ENCODE measurements around the gene CAV2.
"Not testable (repeated sequence)": the region's sequence is repeated elsewhere in the genome, so short reads cannot be mapped to it uniquely, and the experiment has no call there.

Gene CAV2

DNA sequence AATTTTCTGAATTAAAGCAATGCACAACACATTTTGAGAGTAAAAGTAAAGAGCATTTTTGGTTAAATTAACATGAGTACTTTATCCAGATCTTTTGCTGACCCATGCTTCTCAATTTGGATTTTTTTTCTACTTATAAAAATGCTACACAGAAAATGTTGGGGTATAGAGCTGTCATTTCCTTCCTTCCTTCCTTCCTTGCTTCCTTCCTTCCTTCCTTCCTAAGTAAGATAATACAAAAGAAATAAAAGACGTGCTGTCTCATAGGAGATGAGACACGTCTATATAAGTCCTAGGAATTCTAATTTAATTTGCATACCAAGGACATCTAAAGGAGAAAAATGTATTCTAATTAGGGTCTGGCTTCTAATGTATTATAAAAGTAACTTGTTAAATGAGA lies 31.0 kb upstream of the CAV2 start:
- Histone ChIP-seq H3K27ac (ENCODE audit: low read depth in 2 of 2, low read length in 2 of 2) (no peak overlapping the region), H3K4me3 (ENCODE audit: low read length in 2 of 2) (no peak overlapping the region), H3K27me3 (ENCODE audit: control insufficient read depth in 2 of 2, insufficient read depth in 2 of 2, low read length in 2 of 2) (no peaks in the 10 kb centered on the region), H3K9me3 (ENCODE audit: control insufficient read depth in 2 of 2, low read length in 2 of 2) (no peaks in the 10 kb centered on the region), H3K36me3 (ENCODE audit: control insufficient read depth in 2 of 2, insufficient read depth in 2 of 2, low read length in 2 of 2) (no peaks in the 10 kb centered on the region), H3K4me1 (ENCODE audit: control insufficient read depth in 2 of 2, insufficient read depth in 2 of 2, low read length in 2 of 2) (no peaks in the 10 kb centered on the region), H3K9ac (ENCODE audit: low read depth in 1 of 2, low read length in 2 of 2) (no peak overlapping the region)

DNA sequence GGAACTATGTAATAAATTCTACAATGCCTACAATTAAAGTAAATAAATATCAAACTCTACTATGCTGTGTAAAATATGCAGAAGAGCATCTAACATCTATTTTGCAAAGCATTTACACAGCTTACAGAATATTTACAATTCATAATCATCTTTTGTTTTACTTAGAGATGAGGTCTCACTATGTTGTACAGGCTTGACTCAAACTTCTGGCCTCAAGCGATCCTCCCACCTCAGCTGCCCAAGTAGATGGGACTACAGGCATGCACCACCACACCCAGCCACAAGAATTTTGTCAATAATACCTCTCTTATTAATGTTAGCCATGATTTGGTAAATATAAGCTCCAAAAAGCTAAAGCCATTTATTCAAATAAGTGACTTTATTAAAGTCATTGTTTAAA lies 21.9 kb upstream of the CAV2 start:
- H3K4me1 ChIP-seq (ENCODE audit: control insufficient read depth in 2 of 2, insufficient read depth in 2 of 2, low read length in 2 of 2): no peaks in the 10 kb centered on the region
- H3K27me3 ChIP-seq (ENCODE audit: control insufficient read depth in 2 of 2, insufficient read depth in 2 of 2, low read length in 2 of 2): no peaks in the 10 kb centered on the region
- H3K4me3 ChIP-seq (ENCODE audit: low read length in 2 of 2): no peak overlapping the region
- no peak overlapping the region for H3K27ac ChIP-seq (ENCODE audit: low read depth in 2 of 2, low read length in 2 of 2)
- no peak overlapping the region for H3K9ac ChIP-seq (ENCODE audit: low read depth in 1 of 2, low read length in 2 of 2)
- H3K36me3 ChIP-seq (ENCODE audit: control insufficient read depth in 2 of 2, insufficient read depth in 2 of 2, low read length in 2 of 2): no peaks in the 10 kb centered on the region
- no peaks in the 10 kb centered on the region for H3K9me3 ChIP-seq (ENCODE audit: control insufficient read depth in 2 of 2, low read length in 2 of 2)

- Histone ChIP-seq H3K27ac (ENCODE audit: low read depth in 2 of 2, low read length in 2 of 2) (no peak overlapping the region), H3K36me3 (ENCODE audit: control insufficient read depth in 2 of 2, insufficient read depth in 2 of 2, low read length in 2 of 2) (no peaks in the 10 kb centered on the region), H3K27me3 (ENCODE audit: control insufficient read depth in 2 of 2, insufficient read depth in 2 of 2, low read length in 2 of 2) (no peaks in the 10 kb centered on the region), H3K4me1 (ENCODE audit: control insufficient read depth in 2 of 2, insufficient read depth in 2 of 2, low read length in 2 of 2) (no peaks in the 10 kb centered on the region), H3K9me3 (ENCODE audit: control insufficient read depth in 2 of 2, low read length in 2 of 2) (no peaks in the 10 kb centered on the region), H3K4me3 (ENCODE audit: low read length in 2 of 2) (no peak overlapping the region), H3K9ac (ENCODE audit: low read depth in 1 of 2, low read length in 2 of 2) (no peak overlapping the region)
Observed at GRCh38 chr7:116478834-116479233, 20.7 kb upstream of the CAV2 start.

- Histone ChIP-seq H3K4me1 (ENCODE audit: control insufficient read depth in 2 of 2, insufficient read depth in 2 of 2, low read length in 2 of 2) (peaks cover 0 to 2% of the 10 kb centered on the region in 2 donors), H3K36me3 (ENCODE audit: control insufficient read depth in 2 of 2, insufficient read depth in 2 of 2, low read length in 2 of 2) (no peaks in the 10 kb centered on the region), H3K9ac (ENCODE audit: low read depth in 1 of 2, low read length in 2 of 2) (no peak overlapping the region), H3K27me3 (ENCODE audit: control insufficient read depth in 2 of 2, insufficient read depth in 2 of 2, low read length in 2 of 2) (no peaks in the 10 kb centered on the region), H3K9me3 (ENCODE audit: control insufficient read depth in 2 of 2, low read length in 2 of 2) (no peaks in the 10 kb centered on the region), H3K27ac (ENCODE audit: low read depth in 2 of 2, low read length in 2 of 2) (no peak overlapping the region), H3K4me3 (ENCODE audit: low read length in 2 of 2) (no peak overlapping the region)
Observed at GRCh38 chr7:116483271-116483942, 16.1 kb upstream of the CAV2 start.

DNA sequence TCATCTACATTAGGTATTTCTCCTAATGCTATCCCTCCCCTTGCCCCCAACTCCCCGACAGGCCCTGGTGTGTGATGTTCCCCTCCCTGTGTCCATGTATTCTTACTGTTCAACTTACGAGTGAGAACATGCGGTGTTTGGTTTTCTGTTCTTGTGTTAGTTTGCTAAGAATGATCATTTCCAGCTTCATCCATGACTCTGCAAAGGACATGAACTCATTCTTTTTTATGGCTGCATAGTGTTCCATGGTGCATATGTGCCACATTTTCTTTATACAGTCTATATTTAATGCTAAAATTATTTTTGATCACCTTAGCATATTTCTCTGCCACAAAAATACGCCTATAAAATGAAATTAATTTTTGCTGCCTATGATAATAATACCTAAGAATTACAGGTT lies 15.1 kb upstream of the CAV2 start:
- H3K36me3 ChIP-seq (ENCODE audit: control insufficient read depth in 2 of 2, insufficient read depth in 2 of 2, low read length in 2 of 2); H3K4me3 ChIP-seq (ENCODE audit: low read length in 2 of 2); H3K9me3 ChIP-seq (ENCODE audit: control insufficient read depth in 2 of 2, low read length in 2 of 2); H3K9ac ChIP-seq (ENCODE audit: low read depth in 1 of 2, low read length in 2 of 2); H3K27ac ChIP-seq (ENCODE audit: low read depth in 2 of 2, low read length in 2 of 2); H3K27me3 ChIP-seq (ENCODE audit: control insufficient read depth in 2 of 2, insufficient read depth in 2 of 2, low read length in 2 of 2); H3K4me1 ChIP-seq (ENCODE audit: control insufficient read depth in 2 of 2, insufficient read depth in 2 of 2, low read length in 2 of 2): not testable (repeated sequence)

DNA sequence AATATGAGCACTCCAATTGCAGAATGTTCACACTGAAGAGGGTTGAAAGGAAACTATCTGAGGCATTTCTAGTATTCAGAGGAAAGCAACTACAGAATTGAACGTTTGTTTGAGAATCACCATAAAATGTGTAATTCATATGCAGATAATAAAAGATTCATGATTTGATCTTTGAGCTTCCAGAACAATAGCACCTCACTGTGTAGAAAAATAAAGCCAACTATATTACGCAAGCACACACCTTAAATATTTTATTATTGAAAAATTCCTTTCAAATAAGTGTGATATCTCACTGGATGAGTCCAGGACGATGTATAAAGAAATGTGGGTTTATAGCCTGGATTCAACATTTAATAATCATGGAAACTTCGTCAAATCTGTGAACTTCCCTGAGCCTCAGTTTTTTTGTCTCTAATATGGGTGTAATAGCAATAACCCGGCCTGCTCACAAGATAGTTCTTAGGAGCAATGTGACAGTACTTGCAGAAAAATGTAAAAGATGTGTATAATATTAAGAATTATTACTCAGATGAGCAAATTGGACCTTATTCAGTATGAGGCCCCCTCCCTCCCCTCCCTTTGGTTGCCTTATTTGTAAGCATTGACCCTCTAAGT lies 11.5 kb upstream of the CAV2 start:
- Histone ChIP-seq H3K9ac (ENCODE audit: low read depth in 1 of 2, low read length in 2 of 2) (no peak overlapping the region), H3K4me3 (ENCODE audit: low read length in 2 of 2) (no peak overlapping the region), H3K36me3 (ENCODE audit: control insufficient read depth in 2 of 2, insufficient read depth in 2 of 2, low read length in 2 of 2) (no peaks in the 10 kb centered on the region), H3K4me1 (ENCODE audit: control insufficient read depth in 2 of 2, insufficient read depth in 2 of 2, low read length in 2 of 2) (peaks cover 0 to 2% of the 10 kb centered on the region in 2 donors), H3K27ac (ENCODE audit: low read depth in 2 of 2, low read length in 2 of 2) (no peak overlapping the region), H3K9me3 (ENCODE audit: control insufficient read depth in 2 of 2, low read length in 2 of 2) (no peaks in the 10 kb centered on the region), H3K27me3 (ENCODE audit: control insufficient read depth in 2 of 2, insufficient read depth in 2 of 2, low read length in 2 of 2) (no peaks in the 10 kb centered on the region)

DNA sequence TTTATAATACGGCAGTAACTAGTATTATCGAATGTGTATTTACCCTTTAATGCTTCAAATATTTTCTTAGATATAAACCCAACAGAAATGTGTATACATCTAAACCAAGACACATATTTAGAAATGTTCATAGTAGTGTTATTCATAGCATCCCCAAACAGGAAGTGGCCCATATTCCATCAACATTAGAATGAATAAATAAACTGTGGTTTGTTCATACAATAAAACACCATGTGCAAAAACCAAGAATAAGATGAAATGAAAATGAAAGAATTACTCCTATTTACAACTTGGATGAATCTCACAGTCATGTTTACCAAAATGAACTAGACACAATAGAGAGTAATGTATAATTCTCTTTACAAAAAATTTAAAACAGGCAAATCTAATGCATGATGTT lies 9.2 kb upstream of the CAV2 start:
- no peak overlapping the region for H3K9ac ChIP-seq (ENCODE audit: low read depth in 1 of 2, low read length in 2 of 2)
- peaks cover 0 to 2% of the 10 kb centered on the region in 2 donors for H3K4me1 ChIP-seq (ENCODE audit: control insufficient read depth in 2 of 2, insufficient read depth in 2 of 2, low read length in 2 of 2)
- no peaks in the 10 kb centered on the region for H3K9me3 ChIP-seq (ENCODE audit: control insufficient read depth in 2 of 2, low read length in 2 of 2)
- H3K4me3 ChIP-seq (ENCODE audit: low read length in 2 of 2): no peak overlapping the region
- H3K27ac ChIP-seq (ENCODE audit: low read depth in 2 of 2, low read length in 2 of 2): no peak overlapping the region
- no peaks in the 10 kb centered on the region for H3K27me3 ChIP-seq (ENCODE audit: control insufficient read depth in 2 of 2, insufficient read depth in 2 of 2, low read length in 2 of 2)
- no peaks in the 10 kb centered on the region for H3K36me3 ChIP-seq (ENCODE audit: control insufficient read depth in 2 of 2, insufficient read depth in 2 of 2, low read length in 2 of 2)

DNA sequence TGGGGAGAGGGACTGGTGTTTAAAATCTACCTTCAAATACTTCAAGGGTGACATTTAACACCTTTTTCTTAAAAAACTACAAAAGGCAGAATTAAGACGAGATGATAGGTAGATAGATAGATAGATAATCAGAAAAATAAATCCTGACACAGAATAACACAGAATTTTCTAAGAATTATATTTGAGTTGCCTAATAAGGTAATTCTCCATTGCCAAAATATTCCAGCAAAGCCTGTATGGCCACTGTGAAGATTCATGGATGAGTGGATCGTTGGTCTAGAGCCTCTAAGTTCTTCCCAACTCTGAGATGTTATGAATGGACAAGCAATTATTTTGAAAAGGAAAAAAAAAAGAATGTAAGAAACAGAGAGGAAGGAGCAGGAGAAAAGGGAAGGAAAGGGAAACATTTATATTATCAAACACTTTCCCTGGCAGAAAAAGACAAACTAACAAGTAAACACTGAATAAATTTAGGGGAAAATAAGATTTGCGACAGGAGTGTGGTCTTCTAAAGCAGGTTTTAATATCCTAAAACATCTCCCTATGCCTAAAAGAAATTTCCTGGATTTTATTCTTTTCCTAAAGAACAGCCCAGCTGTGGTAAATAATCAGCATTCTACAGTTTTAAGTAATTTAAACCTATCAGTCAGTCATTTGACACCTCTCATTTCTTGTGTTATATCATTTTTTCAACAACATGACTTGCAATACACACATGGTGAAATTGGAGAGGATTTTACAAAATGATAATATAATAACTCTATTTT lies 7.5 kb upstream of the CAV2 start:
- H3K9me3 ChIP-seq (ENCODE audit: control insufficient read depth in 2 of 2, low read length in 2 of 2): no peaks in the 10 kb centered on the region
- H3K36me3 ChIP-seq (ENCODE audit: control insufficient read depth in 2 of 2, insufficient read depth in 2 of 2, low read length in 2 of 2): no peaks in the 10 kb centered on the region
- H3K27ac ChIP-seq (ENCODE audit: low read depth in 2 of 2, low read length in 2 of 2): no peak overlapping the region
- H3K9ac ChIP-seq (ENCODE audit: low read depth in 1 of 2, low read length in 2 of 2): no peak overlapping the region
- peaks cover 0 to 2% of the 10 kb centered on the region in 2 donors for H3K4me1 ChIP-seq (ENCODE audit: control insufficient read depth in 2 of 2, insufficient read depth in 2 of 2, low read length in 2 of 2)
- H3K4me3 ChIP-seq (ENCODE audit: low read length in 2 of 2): no peak overlapping the region
- no peaks in the 10 kb centered on the region for H3K27me3 ChIP-seq (ENCODE audit: control insufficient read depth in 2 of 2, insufficient read depth in 2 of 2, low read length in 2 of 2)

DNA sequence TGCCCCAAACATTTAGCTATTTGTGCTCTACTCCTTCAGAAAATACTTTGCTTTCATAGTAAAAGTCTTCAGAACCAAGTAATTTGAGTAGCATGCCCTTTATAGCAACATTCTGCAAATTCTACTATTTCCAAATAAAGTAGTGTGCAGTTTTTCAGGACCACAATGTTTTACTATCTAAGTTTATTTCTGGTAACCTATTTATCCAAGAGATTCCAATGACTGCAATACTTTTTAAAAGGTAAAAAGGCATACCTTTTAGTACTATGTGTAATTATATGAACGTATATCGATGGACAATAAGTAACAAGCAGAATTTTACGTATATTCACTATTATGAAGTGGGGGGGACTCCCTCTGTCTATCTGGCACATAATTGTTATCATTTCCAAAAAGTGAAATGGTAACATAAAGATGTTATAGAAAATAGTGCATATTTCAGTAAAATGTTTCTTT lies 6.9 kb upstream of the CAV2 start:
- Histone ChIP-seq H3K27ac (ENCODE audit: low read depth in 2 of 2, low read length in 2 of 2) (no peak overlapping the region), H3K4me1 (ENCODE audit: control insufficient read depth in 2 of 2, insufficient read depth in 2 of 2, low read length in 2 of 2) (no peaks in the 10 kb centered on the region), H3K9me3 (ENCODE audit: control insufficient read depth in 2 of 2, low read length in 2 of 2) (no peaks in the 10 kb centered on the region)

DNA sequence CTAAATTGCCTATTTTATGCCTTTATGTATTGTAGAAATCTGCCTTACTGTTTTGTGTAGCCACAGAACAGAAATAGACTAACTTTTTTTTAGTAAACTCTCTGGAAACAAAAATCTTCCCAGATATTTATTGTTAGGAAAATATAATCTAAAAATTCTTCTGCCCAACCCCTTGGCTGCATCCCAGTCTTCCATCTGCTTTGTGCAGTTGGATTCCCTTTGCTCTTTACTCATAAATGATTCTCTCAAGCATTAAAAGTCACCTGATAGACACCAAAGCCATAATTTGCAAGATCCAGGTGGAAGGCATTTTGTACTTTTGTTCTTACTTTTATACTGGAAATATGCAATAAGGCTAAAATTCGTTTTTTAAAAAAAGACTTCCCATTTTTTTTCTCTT lies 6.1 kb upstream of the CAV2 start:
- H3K27ac ChIP-seq (ENCODE audit: low read depth in 2 of 2, low read length in 2 of 2): no peak overlapping the region
- no peaks in the 10 kb centered on the region for H3K36me3 ChIP-seq (ENCODE audit: control insufficient read depth in 2 of 2, insufficient read depth in 2 of 2, low read length in 2 of 2)

More for the DNA sequence above, 6.9 kb upstream of the CAV2 start:
- Histone ChIP-seq H3K4me3 (ENCODE audit: low read length in 2 of 2) (no peak overlapping the region), H3K36me3 (ENCODE audit: control insufficient read depth in 2 of 2, insufficient read depth in 2 of 2, low read length in 2 of 2) (no peaks in the 10 kb centered on the region), H3K27me3 (ENCODE audit: control insufficient read depth in 2 of 2, insufficient read depth in 2 of 2, low read length in 2 of 2) (no peaks in the 10 kb centered on the region), H3K9ac (ENCODE audit: low read depth in 1 of 2, low read length in 2 of 2) (no peak overlapping the region)

More for the DNA sequence above, 6.1 kb upstream of the CAV2 start:
- Histone ChIP-seq H3K27me3 (ENCODE audit: control insufficient read depth in 2 of 2, insufficient read depth in 2 of 2, low read length in 2 of 2) (no peaks in the 10 kb centered on the region), H3K9me3 (ENCODE audit: control insufficient read depth in 2 of 2, low read length in 2 of 2) (no peaks in the 10 kb centered on the region), H3K4me3 (ENCODE audit: low read length in 2 of 2) (no peak overlapping the region), H3K4me1 (ENCODE audit: control insufficient read depth in 2 of 2, insufficient read depth in 2 of 2, low read length in 2 of 2) (no peaks in the 10 kb centered on the region), H3K9ac (ENCODE audit: low read depth in 1 of 2, low read length in 2 of 2) (no peak overlapping the region)
